Pulmonary artery endothelial cell (primary cell): ENCODE results near the gene PKP4. TPM values are rescaled to one million over a fixed set of nuclear protein-coding genes. Genes with fewer than 3 reads are reported as not detected.
"Not testable (repeated sequence)": the region's sequence is repeated elsewhere in the genome, so short reads cannot be mapped to it uniquely, and the experiment has no call there.

Experiments
- DNase-seq: peaks from one replicate; pipeline ENCODE4 v3.0.0-alpha.2; 2011; ENCODE audit warnings: low read depth, low spot score
- total RNA-seq: library from RNA; depleted of rRNA; stranded (reverse); fragments of >200 nt; gene quantifications from 2 replicates; pipeline ENCODE4 v1.2.3, GENCODE V29; 2014

Gene PKP4
- total RNA-seq, 1 donor from 2014 or later, result 35.0 TPM

DNA sequence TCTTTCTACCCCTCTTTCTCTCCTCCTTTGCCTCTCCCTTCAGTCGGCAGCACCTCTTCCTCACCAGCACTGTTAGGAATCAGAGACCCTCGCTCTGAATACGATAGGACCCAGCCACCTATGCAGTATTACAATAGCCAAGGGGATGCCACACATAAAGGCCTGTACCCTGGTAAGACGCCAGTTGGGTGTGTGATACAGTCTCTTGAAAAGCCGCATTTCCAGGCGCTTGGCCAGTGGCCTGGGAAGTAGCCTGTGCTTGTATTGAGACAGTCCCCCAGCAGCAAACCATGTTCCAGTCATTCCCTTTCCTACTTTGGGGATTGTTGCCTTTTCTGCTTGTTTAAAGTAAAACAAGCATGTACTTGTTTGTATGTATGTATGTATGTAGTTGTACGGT lies 219.9 kb downstream of the PKP4 start:
- DNase-seq, result no peak

- no peak for DNase-seq
These were observed 220.8 kb downstream of the PKP4 start for GRCh38 chr2:158677542-158677941.

DNA sequence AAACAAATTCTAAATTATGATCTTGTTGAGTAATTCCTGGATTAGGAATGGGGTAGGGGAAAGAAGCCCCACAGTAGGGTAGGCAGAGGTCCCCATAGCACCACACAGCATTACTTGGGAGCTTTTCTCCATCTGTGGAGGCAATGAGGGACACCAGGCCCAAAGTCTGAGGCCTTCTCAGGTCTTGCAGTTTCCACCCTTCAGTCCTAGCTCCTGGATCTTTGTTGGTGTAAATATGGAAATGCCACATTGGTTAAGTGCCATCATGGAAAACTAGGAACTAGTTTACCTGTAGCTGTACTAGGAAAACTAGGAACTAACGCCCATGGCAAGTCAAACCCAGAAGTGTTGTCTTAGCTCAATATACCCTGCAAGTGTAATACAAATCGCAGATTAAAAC lies 225.1 kb downstream of the PKP4 start:
- no peak for DNase-seq

DNA sequence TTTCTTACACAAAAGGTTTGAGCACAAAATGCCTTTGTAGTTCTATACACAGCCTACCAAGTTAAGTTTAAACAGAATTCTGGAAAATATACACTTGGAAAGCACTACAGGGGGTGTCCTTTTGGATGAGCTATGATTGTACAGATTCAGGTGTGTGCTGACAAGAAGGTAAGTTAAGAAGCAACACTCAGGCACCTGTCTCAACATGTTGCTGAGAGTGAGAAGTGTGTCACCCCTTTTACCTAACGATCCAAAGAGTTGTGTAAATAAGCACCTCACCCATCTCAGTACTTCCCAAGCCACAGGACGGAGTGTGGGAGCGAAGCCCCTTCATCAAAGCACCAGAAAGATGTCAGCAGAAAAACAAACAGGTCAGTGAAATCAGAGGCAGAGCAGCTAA lies 228.9 kb downstream of the PKP4 start:
- DNase-seq, result no peak

- no peak for DNase-seq
These were observed 229.5 kb downstream of the PKP4 start for GRCh38 chr2:158686210-158686691.

DNA sequence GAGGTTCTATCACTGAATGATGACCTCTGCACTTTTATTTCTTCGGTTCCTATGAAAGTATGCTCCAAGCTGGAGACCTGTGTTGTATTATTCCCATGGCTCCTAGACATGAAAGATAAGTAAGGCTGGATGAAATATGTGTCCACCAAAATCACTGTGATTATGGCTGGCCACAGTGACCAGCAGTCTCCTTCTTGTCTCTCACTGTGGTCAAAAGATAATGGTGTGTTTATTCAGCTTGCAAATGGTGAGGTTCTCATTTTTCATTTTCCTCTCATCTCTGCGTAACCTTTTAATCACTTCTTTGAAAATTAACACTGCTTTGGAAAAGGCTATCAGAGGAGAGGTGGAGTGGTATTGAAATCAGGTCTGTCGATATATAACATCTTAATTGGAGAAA lies 230.6 kb downstream of the PKP4 start:
- no peak for DNase-seq

GRCh38 chr2:158688721-158689120 lies 232.0 kb downstream of the PKP4 start:
- no peak for DNase-seq

DNA sequence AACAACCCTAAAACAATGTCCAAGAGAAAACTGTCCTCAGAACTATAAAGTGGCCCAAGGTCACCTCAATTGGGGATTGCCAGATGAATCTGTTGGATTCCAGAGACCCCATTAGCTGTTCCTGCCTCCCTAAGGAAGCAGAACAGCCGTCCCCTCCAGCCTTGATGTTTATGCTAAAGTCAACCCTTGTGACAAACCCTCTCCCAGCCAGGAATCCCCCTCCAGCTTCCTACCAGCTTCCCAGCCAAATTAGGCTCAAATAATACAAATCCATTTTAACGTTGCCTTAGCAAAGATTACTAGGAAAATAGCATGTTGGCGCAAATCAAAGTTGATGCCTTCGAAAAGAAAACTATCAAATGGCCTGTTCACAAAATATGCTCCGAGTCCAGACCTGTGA lies 232.6 kb downstream of the PKP4 start:
- no peak for DNase-seq

DNA sequence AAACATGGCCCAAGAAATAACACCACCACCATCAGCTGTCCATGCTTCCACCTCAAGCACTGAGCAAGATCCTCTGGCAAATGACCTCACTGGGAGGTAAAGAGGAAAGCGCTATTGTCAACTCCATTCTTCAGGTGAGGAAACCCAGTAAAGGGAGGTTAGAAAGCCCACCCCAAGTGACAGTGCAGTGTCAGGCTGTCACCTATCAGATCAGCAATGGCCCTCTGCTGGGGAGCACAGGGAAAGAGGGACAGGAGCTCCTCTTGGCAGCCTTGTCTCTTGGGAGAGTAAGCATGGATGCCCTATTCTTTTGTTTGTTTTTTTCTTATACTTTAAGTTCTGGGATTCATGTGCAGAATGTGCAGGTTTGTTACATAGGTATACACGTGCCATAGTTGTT lies 234.1 kb downstream of the PKP4 start:
- no peak for DNase-seq

DNA sequence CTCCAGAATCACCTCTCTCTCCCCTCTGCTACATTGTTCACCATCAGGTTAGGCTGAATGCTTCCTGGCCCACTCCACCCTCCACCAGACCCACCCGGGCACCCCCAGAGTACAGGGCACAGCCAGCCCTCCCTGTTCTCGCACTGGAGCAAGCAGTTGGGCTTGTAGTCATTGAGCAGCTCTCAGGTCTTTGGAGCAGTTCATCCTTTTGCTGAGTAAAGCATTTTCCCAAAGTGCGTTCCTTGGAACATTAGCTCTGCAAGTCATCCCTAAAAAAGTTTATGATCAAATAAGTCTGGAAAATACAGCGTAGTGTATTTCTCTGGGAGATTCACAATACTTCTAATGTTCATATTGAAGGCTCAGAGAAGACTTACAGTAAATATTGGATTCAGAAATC lies 234.9 kb downstream of the PKP4 start:
- DNase-seq, result no peak

GRCh38 chr2:158692372-158693103 lies 235.8 kb downstream of the PKP4 start:
- DNase-seq, result no peak

DNA sequence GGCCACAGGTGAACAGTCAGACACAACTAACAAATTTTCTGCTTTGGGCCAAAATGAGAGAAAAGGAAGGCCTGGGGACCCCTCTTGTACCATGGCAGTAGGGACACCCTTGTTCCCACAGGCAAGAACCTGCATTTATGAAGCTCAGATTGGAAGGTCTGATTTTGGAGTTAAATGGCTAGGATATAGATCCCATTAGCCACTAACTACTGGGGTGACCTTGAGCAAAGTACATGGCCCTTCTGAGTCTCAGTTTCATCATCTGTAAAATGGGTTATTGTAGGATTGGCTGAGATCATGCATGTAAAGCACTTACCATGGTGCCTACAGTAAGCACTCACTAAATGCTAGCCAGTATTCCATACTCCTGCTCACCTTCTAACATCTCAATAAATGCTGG lies 236.7 kb downstream of the PKP4 start:
- DNase-seq, result no peak

DNA sequence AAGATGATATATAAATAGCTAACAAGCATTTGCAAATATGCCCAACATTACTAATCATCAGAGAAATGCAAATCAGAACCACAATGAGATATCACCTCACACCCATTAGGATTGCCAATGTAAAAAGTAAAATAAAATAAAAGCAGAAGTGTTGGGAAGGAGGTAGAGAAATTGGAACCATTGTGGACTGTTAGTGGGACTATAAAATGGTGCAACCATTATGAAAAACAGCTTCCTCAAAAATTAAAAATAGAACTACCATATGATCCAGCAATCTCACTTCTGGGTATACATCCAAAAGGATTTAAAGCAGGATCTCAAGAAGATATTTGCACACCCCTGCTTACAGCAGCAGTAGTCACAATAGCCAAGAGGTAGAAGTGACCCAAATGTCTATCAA lies 238.6 kb downstream of the PKP4 start:
- no peak for DNase-seq

DNA sequence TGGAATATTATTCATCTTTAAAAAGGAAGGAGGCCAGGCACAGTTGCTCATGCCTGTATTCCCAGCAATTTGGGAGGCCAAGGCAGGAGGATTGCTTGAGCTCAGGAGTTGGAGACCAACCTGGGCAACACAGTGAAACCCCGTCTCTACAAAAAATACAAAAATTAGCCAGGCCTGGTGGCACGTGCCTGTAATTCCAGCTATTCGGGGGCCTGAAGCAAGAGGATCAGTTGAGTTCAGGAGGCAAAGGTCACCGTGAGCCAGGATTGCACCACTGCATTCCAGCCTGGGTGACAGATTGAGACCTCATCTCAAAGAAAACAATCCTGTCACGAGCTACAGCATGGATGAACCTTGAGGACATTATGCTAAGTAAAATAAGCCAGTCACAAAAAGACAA lies 239.0 kb downstream of the PKP4 start:
- not testable (repeated sequence) for DNase-seq

DNA sequence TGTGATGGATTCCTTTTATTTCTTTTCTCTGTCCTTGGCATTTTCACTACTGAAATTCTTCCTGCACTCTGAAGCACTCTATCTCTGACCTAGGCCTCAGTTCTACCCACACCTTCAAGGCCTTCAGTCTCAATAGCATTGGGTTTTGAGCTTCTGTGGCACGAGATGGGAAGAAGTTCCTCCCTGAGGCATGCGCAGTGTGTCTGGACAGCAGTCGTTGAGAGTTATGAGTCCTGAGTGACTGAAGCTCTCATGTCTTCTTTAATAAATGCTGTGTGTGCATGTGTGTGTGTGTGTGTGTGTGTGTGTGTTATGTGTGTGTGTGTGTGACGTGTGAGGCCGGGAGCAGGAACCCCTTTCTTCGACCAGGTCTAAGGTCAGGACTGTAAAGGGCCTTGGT lies 242.6 kb downstream of the PKP4 start:
- DNase-seq, result no peak

DNA sequence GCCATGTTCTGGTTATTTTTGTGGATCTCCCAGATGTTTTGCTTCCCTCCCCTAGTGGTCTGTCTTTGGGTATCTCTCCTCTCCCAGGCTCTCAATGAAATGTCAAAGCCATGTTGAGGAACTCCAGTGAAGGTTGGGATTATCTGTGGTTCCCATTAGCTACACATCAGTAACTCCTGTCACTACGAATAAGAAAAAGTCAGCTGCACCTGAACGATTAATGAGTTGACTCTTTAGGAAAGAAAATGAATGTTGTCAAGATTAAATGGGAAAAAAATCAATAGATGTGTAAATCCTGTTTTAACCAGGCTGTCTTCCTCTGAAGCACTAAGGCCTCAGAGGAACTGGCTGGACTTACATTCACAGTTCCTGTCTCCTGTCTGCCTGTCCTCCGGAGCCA lies 244.3 kb downstream of the PKP4 start:
- DNase-seq, result no peak

GRCh38 chr2:158702740-158703139 lies 246.0 kb downstream of the PKP4 start:
- DNase-seq, result no peak

GRCh38 chr2:158704724-158705465 lies 248.1 kb downstream of the PKP4 start:
- DNase-seq, result not testable (repeated sequence)

GRCh38 chr2:158712791-158713522 lies 256.2 kb downstream of the PKP4 start:
- DNase-seq, result no peak

DNA sequence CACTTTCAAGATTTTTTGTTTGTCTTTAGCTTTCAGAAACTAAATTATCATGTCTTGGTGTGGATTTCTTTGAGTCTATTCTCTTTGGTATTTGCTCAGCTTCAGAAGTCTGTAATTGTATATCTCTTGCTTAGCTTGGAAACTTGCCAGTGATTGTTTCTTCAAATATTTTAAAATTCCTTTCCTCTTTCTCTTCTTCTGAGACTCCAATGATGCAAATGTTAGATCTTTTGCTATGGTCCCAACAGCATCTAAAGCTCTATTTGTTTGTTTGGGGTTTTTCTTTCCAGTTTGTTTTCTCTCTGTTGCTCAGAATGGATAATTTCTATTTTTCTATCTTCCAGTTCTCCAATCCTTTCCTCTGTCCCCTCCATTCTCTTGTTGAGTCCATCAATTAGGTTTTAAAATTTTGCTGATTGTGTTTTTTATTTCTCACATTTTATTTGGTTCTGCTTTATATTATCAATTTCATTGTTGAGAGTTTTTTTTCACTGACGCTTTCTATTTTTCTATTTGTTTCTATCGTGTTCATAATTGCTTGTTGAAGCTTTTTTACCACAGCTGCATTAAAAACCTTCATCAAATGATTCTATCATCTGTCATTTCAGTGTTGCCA lies 256.9 kb downstream of the PKP4 start:
- DNase-seq, result no peak

DNA sequence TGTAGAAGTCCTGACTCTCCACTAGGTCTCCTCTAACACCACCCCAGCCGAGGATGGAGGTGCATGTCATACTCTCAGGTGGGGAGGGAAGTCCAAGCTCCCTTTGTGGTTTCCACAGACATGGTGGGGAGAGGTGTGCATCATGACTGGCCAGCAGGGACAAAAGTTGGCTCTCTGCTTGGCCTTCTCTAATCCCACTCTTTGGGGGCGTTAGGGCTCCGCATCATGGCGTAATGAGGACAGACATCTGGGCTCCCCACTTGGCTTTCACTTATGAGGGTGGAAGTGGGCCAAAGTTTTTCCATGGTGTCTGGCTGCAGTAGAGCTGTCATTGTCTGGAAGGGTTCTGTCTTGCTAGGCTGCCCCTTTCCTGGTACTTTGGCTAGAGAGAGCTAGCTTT lies 257.7 kb downstream of the PKP4 start:
- no peak for DNase-seq

DNA sequence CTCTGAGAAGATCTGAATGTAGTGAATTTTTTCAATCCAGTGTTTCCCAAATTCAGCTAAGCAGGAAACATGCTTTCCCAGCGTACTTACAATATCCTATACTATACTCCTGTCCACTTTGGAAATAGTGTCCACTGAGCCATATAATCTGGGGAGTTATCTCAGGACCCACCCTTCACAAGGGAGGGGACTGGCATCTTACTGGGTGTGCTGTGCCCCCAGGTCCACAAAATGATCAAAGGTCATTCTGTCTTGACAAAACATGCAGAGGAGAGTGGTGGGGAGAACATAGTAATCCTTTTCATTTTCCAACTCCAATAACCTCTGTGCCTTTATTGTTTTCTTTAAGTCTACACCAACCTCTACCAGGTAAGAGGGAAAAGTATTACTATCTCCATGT lies 258.6 kb downstream of the PKP4 start:
- DNase-seq, result no peak
